GM12878 (cell line): Measurements from ENCODE around the gene PNPO. TPM values are rescaled to one million over a fixed set of nuclear protein-coding genes. Genes with fewer than 3 reads are reported as not detected.

ENCODE experiments used
- ATAC-seq: fragments of 200-7000 bp; cut with Tn5 transposase; 3 replicates; pipeline ENCODE4 v1.9.1; 2020; ENCODE audit warnings: mild to moderate bottlenecking, moderate library complexity
- BruUV-seq: library from RNA; stranded (reverse); fragments of 400-500 nt; replicated peaks from 2 replicates; lab custom pipeline; 2021; lab: Mats Ljungman, UMichigan
- CTCF ChIA-PET: fragments of 300-600 bp; sonication (Branson Sonifier 250); formaldehyde crosslinking; extraction: SDS; loops from one replicate; lab custom pipeline; 2021; ENCODE audit warnings: inconsistent platforms; lab: Yijun Ruan, JAX
- POLR2A ChIA-PET: fragments of 350-600 bp; formaldehyde crosslinking; extraction: SDS; loops from one replicate; lab custom pipeline; 2021; ENCODE audit warnings: inconsistent platforms; lab: Charles Lee
- RAD21 ChIA-PET: fragments of 300-600 bp; sonication (Branson Sonifier 250); formaldehyde crosslinking; loops from one replicate; lab custom pipeline; 2023; ENCODE audit warnings: antibody characterized with exemption; ENCODE audit not compliant: unreplicated experiment; lab: Charles Lee
- SMC1A ChIA-PET: fragments of 300-600 bp; sonication (Branson Sonifier 250); formaldehyde crosslinking; loops from one replicate; lab custom pipeline; 2023; ENCODE audit not compliant: unreplicated experiment, uncharacterized antibody; lab: Charles Lee
- DNase-seq: peaks from one replicate; pipeline ENCODE4 v3.0.0-alpha.2; 2011; ENCODE audit warnings: low read depth, low spot score
- FAIRE-seq: peaks from 3 replicates; lab custom pipeline; 2011; peaks lifted over from hg19 to GRCh38; lab: Jason Lieb, UNC
- H2AFZ ChIP-seq: 2 replicates; pipeline ENCODE4 v1.6.0; 2011; ENCODE audit warnings: low read depth, low read length, control low read depth; ENCODE audit not compliant: control insufficient read depth
- H3K27ac ChIP-seq: 2 replicates; pipeline ENCODE4 v1.5.1; 2011; ENCODE audit warnings: control low read depth; ENCODE audit not compliant: control insufficient read depth, insufficient read depth
- H3K27me3 ChIP-seq, 2 experiments: replicated peaks in 1 of 2; 2 replicates each; pipeline versions ENCODE4 v1.6.0 to v1.6.1; 2011; ENCODE audit warnings: low read length in 1 of 2; ENCODE audit not compliant: control insufficient read depth in 2 of 2, insufficient read depth in 2 of 2
- H3K36me3 ChIP-seq, 2 experiments: 2 replicates each; pipeline ENCODE4 v1.5.1; 2011; ENCODE audit warnings: low read length in 1 of 2; ENCODE audit not compliant: control insufficient read depth in 2 of 2, insufficient read depth in 2 of 2
- H3K4me1 ChIP-seq: 2 replicates; pipeline ENCODE4 v1.6.1; 2011; ENCODE audit warnings: mild to moderate bottlenecking, low read length, moderate library complexity, mixed read lengths; ENCODE audit not compliant: control insufficient read depth, insufficient read depth
- H3K4me2 ChIP-seq: 2 replicates; pipeline ENCODE4 v1.6.0; 2011; ENCODE audit warnings: control low read depth; ENCODE audit not compliant: control insufficient read depth, insufficient read depth
- H3K4me3 ChIP-seq: fragments of 200-600 bp; sonication (generic); 2 replicates; pipeline ENCODE4 v1.5.1; 2016
- H3K79me2 ChIP-seq: 2 replicates; pipeline ENCODE4 v1.6.0; 2011; ENCODE audit warnings: low read length; ENCODE audit not compliant: control insufficient read depth, insufficient read depth
- H3K9ac ChIP-seq: 2 replicates; pipeline ENCODE4 v1.8.0; 2011; ENCODE audit warnings: low read length, control low read depth, mixed read lengths; ENCODE audit not compliant: control insufficient read depth, insufficient read depth
- H3K9me3 ChIP-seq: replicated peaks from 3 replicates; pipeline ENCODE4 v1.5.1; 2011; ENCODE audit warnings: mild to moderate bottlenecking, low read length; ENCODE audit not compliant: control insufficient read depth, insufficient read depth
- H4K20me1 ChIP-seq: 2 replicates; pipeline ENCODE4 v1.6.0; 2011; ENCODE audit not compliant: control insufficient read depth, insufficient read depth
- CHD4 ChIP-seq: fragments of 200-600 bp; sonication (generic); IDR thresholded peaks from 2 replicates; pipeline ENCODE4 v1.6.1; 2016; ENCODE audit warnings: mild to moderate bottlenecking
- HDAC2 ChIP-seq: fragments of 200-600 bp; sonication (generic); IDR thresholded peaks from 2 replicates; pipeline ENCODE4 v1.6.1; 2017
- NFIC ChIP-seq: IDR thresholded peaks from 2 replicates; pipeline ENCODE4 v1.6.1; 2012; ENCODE audit warnings: low read depth, mild to moderate bottlenecking, inconsistent platforms, low read length, moderate library complexity
- NFYB ChIP-seq: IDR thresholded peaks from 2 replicates; pipeline ENCODE4 v1.6.1; 2011; ENCODE audit warnings: low read depth, mild to moderate bottlenecking, low read length, improper control_type of control experiment, moderate library complexity; ENCODE audit not compliant: insufficient read depth
- in situ Hi-C: fragments of 300-500 bp; cut with MboI; formaldehyde crosslinking; loops from 9 replicates; pipeline ENCODE4 v1.14.3; 2018; ENCODE audit warnings: mixed read lengths
- intact Hi-C: fragments of 100-400 bp; cut with micrococcal nuclease; formaldehyde crosslinking; loops from one replicate; pipeline ENCODE4 v1.14.2; 2022; ENCODE audit not compliant: unreplicated experiment
- polyA plus RNA-seq, 11 experiments: library from polyadenylated mRNA; depleted of rRNA in 4 of 11; unstranded in 6 of 11; stranded (reverse) in 5 of 11; fragments of >200 nt; fragmentation: Nextera tagmentation in 4 of 11; fragmentation: Illumina TruSeq in 1 of 11; extraction: Ambion mirVana in 4 of 11; extraction: Trizol in 1 of 11; gene quantifications; 1 replicate in 1 of 11; 2 replicates in 10 of 11; pipeline versions ENCODE4 v1.2.1 to v1.2.3, GENCODE V29; 2011 to 2016; ENCODE audit warnings: inconsistent platforms in 2 of 11, missing spikeins in 2 of 11, low read depth in 1 of 11
- total RNA-seq, 4 experiments: library from RNA; depleted of rRNA in 3 of 4; stranded (reverse); fragments of >200 nt in 3 of 4; fragmentation: Illumina TruSeq in 1 of 4; extraction: Trizol in 1 of 4; gene quantifications; 2 replicates each; pipeline versions ENCODE4 v1.2.1 to v1.2.3, GENCODE V29; 2013 to 2021
- TF ChIP-seq, protein P1 (sequence below): fragments of 450-650 bp; IDR thresholded peaks from 2 replicates; pipeline ENCODE4 v1.6.1; 2017; ENCODE audit warnings: mild to moderate bottlenecking, moderate library complexity
- TF ChIP-seq, protein P2 (sequence below): fragments of 450-650 bp; conservative IDR thresholded peaks from 2 replicates; pipeline ENCODE4 v1.6.1; 2017; ENCODE audit warnings: mild to moderate bottlenecking, moderate library complexity

PNPO gene
- total and polyA plus RNA-seq, 10 of the 15 experiments (the other 5 are each of a cell fraction or from before 2014, with no cell fraction given): 13.9 to 52.6 (median 37.3) TPM

DNA sequence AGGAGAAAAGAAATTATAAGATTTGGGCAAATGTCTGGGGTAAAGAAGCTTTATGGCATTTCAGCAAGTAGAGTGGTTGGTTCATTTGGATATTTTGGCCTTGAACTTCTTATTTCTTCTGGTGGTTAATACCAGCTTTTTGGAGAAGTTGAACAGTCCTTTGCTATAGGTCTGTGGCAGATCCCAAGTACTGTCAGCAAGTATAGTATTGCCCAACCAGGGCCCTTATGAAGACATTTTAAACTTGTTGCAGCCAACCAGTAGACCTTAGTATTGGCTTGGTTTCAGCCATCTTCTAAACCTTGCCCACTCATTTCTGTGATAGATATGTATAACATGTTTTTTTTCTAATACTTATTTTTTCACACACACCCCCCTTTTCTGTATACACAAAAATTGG, 43.1 kb upstream of the PNPO start:
- CTCF ChIA-PET: interaction anchor here (0.9 to 1.0 kb wide), 3 partner anchors 43 to 56 kb away, joined by 3 to 7 read pairs (median 5); partner anchors contain the start of gene PNPO
- H3K4me2 ChIP-seq: peak overlapping the region; percentile 53
- BruUV-seq: no TSS peak
- DNase-seq (no peak), ATAC-seq (no peak), FAIRE-seq (no peak)
- no peaks in the 10 kb centered on the region for H3K27me3 ChIP-seq
- SMC1A ChIA-PET: interaction anchor here (1.0 to 3.2 kb wide), 2 partner anchors 43 to 302 kb away, joined by 3 to 10 read pairs; partner anchors contain the start of gene PNPO
- TF ChIP-seq NFIC (no peak), CHD4 (no peak), HDAC2 (no peak), NFYB (no peak)
- TF ChIP-seq, protein P1, sequence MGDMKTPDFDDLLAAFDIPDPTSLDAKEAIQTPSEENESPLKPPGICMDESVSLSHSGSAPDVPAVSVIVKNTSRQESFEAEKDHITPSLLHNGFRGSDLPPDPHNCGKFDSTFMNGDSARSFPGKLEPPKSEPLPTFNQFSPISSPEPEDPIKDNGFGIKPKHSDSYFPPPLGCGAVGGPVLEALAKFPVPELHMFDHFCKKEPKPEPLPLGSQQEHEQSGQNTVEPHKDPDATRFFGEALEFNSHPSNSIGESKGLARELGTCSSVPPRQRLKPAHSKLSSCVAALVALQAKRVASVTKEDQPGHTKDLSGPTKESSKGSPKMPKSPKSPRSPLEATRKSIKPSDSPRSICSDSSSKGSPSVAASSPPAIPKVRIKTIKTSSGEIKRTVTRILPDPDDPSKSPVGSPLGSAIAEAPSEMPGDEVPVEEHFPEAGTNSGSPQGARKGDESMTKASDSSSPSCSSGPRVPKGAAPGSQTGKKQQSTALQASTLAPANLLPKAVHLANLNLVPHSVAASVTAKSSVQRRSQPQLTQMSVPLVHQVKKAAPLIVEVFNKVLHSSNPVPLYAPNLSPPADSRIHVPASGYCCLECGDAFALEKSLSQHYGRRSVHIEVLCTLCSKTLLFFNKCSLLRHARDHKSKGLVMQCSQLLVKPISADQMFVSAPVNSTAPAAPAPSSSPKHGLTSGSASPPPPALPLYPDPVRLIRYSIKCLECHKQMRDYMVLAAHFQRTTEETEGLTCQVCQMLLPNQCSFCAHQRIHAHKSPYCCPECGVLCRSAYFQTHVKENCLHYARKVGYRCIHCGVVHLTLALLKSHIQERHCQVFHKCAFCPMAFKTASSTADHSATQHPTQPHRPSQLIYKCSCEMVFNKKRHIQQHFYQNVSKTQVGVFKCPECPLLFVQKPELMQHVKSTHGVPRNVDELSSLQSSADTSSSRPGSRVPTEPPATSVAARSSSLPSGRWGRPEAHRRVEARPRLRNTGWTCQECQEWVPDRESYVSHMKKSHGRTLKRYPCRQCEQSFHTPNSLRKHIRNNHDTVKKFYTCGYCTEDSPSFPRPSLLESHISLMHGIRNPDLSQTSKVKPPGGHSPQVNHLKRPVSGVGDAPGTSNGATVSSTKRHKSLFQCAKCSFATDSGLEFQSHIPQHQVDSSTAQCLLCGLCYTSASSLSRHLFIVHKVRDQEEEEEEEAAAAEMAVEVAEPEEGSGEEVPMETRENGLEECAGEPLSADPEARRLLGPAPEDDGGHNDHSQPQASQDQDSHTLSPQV: no peak
- TF ChIP-seq, protein P2, sequence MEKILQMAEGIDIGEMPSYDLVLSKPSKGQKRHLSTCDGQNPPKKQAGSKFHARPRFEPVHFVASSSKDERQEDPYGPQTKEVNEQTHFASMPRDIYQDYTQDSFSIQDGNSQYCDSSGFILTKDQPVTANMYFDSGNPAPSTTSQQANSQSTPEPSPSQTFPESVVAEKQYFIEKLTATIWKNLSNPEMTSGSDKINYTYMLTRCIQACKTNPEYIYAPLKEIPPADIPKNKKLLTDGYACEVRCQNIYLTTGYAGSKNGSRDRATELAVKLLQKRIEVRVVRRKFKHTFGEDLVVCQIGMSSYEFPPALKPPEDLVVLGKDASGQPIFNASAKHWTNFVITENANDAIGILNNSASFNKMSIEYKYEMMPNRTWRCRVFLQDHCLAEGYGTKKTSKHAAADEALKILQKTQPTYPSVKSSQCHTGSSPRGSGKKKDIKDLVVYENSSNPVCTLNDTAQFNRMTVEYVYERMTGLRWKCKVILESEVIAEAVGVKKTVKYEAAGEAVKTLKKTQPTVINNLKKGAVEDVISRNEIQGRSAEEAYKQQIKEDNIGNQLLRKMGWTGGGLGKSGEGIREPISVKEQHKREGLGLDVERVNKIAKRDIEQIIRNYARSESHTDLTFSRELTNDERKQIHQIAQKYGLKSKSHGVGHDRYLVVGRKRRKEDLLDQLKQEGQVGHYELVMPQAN: no peak
- H3K27ac ChIP-seq: no peak overlapping the region
- peaks cover 21% of the 10 kb centered on the region for H3K79me2 ChIP-seq
- intact Hi-C loops: no loop called here
- RAD21 ChIA-PET: no interaction called here
- no peaks in the 10 kb centered on the region for H3K9me3 ChIP-seq
- peaks cover 0 to 6% of the 10 kb centered on the region in 2 experiments; a peak in 2 of 4 replicates for H3K36me3 ChIP-seq
- H3K4me3 ChIP-seq: peak overlapping the region; percentile 13; the same call in 1 of the 2 replicates
- no peaks in the 10 kb centered on the region for H4K20me1 ChIP-seq
- POLR2A ChIA-PET: interaction anchor here (0.6 to 1.3 kb wide), 3 partner anchors 43 to 59 kb away, joined by 3 read pairs; partner anchors contain the start of genes PNPO and PRR15L
- in situ Hi-C loops: no loop called here
- H3K9ac ChIP-seq: no peak overlapping the region
- H3K4me1 ChIP-seq: peaks cover 7% of the 10 kb centered on the region; the same call in 1 of the 2 replicates
- H2AFZ ChIP-seq: no peak overlapping the region
